Measurements from ENCODE around the gene C1orf210. TPM values are rescaled to one million over a fixed set of nuclear protein-coding genes. Genes with fewer than 3 reads are reported as not detected.

Gene C1orf210
- total and polyA plus RNA-seq, 2 of the 13 experiments (the other 11 are each of a cell fraction or from before 2014, with no cell fraction given) = 0.49 to 5.1 TPM

DNA sequence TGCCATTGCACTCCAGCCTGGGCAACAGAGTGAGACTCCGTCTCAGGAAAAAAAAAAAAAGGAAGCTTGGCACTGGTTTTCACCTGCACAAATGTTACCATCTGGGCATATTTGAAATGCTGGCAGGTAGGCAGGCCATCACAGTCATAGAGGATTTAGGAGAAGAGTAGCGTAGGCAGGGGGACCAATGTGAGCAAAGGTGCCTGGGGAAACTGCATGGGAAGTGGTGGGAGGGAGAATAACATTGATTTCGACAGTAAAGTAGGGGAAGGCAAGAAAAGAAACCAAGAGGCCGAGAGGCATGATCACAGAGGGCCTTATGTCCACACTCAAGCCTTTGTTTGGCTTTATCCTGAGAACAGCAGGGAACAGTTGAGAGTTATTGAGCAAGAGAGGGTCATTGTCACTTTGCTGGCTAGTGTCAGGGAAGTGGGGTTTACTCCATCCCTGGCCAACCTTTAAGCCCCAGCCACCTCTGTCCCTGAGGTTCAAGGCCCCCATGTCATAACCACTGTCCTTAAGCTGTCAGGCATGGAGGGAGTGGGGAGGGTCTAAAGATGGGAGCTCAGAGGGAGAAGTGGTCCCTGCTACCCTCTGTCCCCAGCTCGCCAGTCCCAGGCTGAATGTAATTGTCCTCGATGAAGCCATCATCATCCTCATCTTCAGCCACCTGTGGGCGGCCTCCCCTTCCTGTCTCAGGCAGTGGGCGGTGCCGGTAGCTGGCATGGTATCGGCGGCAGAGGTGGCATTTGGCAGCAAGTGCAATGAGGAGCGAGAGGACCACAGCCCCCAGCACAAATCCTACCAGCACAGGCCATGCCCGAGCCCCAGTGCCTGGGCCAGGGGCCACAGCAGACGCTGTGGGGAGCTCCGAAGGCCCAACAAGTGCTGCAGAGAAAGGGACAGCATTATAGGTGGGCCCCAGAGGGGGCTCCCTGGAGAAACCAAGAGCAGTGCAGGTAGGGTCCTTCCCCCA lies 2.9 kb downstream of the C1orf210 start (continued):
- TF ChIP-seq, protein P1, sequence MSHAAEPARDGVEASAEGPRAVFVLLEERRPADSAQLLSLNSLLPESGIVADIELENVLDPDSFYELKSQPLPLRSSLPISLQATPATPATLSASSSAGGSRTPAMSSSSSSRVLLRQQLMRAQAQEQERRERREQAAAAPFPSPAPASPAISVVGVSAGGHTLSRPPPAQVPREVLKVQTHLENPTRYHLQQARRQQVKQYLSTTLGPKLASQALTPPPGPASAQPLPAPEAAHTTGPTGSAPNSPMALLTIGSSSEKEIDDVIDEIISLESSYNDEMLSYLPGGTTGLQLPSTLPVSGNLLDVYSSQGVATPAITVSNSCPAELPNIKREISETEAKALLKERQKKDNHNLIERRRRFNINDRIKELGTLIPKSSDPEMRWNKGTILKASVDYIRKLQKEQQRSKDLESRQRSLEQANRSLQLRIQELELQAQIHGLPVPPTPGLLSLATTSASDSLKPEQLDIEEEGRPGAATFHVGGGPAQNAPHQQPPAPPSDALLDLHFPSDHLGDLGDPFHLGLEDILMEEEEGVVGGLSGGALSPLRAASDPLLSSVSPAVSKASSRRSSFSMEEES (CRISPR knock-in tag; IDR thresholded peaks at IDR 0.05) = 0 out of 2 replicates have a peak, but pooled peaks have one; percentile 18
- TF ChIP-seq, protein P2, sequence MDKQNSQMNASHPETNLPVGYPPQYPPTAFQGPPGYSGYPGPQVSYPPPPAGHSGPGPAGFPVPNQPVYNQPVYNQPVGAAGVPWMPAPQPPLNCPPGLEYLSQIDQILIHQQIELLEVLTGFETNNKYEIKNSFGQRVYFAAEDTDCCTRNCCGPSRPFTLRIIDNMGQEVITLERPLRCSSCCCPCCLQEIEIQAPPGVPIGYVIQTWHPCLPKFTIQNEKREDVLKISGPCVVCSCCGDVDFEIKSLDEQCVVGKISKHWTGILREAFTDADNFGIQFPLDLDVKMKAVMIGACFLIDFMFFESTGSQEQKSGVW (CRISPR knock-in tag; IDR thresholded peaks at IDR 0.05; ENCODE audit: borderline replicate concordance) = no peak
- TF ChIP-seq DPF2 (CRISPR knock-in tag; IDR thresholded peaks at IDR 0.05; ENCODE audit: borderline replicate concordance, low read depth) (peak; percentile 48; the same call in 1 of the 2 replicates), REPIN1 (CRISPR knock-in tag; IDR thresholded peaks at IDR 0.05; ENCODE audit: borderline replicate concordance, low read depth) (peak; percentile 53; the same call in 1 of the 2 replicates), MED8 (CRISPR knock-in tag; IDR thresholded peaks at IDR 0.05; ENCODE audit: insufficient replicate concordance) (peak; percentile 24), ZNF737 (CRISPR knock-in tag; IDR thresholded peaks at IDR 0.05; ENCODE audit: borderline replicate concordance) (no peak), SRF (IDR thresholded peaks at IDR 0.05; ENCODE audit: low read depth, low read length) (no peak), ZNF34 (CRISPR knock-in tag; IDR thresholded peaks at IDR 0.05; ENCODE audit: borderline replicate concordance) (no peak), ZNF713 (CRISPR knock-in tag; IDR thresholded peaks at IDR 0.05) (no peak), ZBTB3 (CRISPR knock-in tag; IDR thresholded peaks at IDR 0.05; ENCODE audit: borderline replicate concordance, low read depth) (no peak), ZNF263 (CRISPR knock-in tag; IDR thresholded peaks at IDR 0.05) (peak; percentile 20; the same call in 1 of the 2 replicates), KLF9 (CRISPR knock-in tag; IDR thresholded peaks at IDR 0.05; ENCODE audit: low read depth) (no peak), MYC (CRISPR knock-in tag; IDR thresholded peaks at IDR 0.05; ENCODE audit: borderline replicate concordance) (no peak), SIX4 (CRISPR knock-in tag; IDR thresholded peaks at IDR 0.05) (peak; percentile 52; the same call in 1 of the 2 replicates), ARHGAP35 (CRISPR knock-in tag; IDR thresholded peaks at IDR 0.05; ENCODE audit: borderline replicate concordance) (no peak)
- TF ChIP-seq, protein P3, sequence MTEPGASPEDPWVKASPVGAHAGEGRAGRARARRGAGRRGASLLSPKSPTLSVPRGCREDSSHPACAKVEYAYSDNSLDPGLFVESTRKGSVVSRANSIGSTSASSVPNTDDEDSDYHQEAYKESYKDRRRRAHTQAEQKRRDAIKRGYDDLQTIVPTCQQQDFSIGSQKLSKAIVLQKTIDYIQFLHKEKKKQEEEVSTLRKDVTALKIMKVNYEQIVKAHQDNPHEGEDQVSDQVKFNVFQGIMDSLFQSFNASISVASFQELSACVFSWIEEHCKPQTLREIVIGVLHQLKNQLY (CRISPR knock-in tag; IDR thresholded peaks at IDR 0.05) = peak; percentile 61; the same call in 1 of the 2 replicates
- TF ChIP-seq, protein P4, sequence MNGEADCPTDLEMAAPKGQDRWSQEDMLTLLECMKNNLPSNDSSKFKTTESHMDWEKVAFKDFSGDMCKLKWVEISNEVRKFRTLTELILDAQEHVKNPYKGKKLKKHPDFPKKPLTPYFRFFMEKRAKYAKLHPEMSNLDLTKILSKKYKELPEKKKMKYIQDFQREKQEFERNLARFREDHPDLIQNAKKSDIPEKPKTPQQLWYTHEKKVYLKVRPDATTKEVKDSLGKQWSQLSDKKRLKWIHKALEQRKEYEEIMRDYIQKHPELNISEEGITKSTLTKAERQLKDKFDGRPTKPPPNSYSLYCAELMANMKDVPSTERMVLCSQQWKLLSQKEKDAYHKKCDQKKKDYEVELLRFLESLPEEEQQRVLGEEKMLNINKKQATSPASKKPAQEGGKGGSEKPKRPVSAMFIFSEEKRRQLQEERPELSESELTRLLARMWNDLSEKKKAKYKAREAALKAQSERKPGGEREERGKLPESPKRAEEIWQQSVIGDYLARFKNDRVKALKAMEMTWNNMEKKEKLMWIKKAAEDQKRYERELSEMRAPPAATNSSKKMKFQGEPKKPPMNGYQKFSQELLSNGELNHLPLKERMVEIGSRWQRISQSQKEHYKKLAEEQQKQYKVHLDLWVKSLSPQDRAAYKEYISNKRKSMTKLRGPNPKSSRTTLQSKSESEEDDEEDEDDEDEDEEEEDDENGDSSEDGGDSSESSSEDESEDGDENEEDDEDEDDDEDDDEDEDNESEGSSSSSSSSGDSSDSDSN (CRISPR knock-in tag; IDR thresholded peaks at IDR 0.05) = peak; percentile 42; the same call in 1 of the 2 replicates
- TF ChIP-seq, protein P5, sequence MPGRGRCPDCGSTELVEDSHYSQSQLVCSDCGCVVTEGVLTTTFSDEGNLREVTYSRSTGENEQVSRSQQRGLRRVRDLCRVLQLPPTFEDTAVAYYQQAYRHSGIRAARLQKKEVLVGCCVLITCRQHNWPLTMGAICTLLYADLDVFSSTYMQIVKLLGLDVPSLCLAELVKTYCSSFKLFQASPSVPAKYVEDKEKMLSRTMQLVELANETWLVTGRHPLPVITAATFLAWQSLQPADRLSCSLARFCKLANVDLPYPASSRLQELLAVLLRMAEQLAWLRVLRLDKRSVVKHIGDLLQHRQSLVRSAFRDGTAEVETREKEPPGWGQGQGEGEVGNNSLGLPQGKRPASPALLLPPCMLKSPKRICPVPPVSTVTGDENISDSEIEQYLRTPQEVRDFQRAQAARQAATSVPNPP (CRISPR knock-in tag; IDR thresholded peaks at IDR 0.05) = no peak
- TF ChIP-seq, protein P6, sequence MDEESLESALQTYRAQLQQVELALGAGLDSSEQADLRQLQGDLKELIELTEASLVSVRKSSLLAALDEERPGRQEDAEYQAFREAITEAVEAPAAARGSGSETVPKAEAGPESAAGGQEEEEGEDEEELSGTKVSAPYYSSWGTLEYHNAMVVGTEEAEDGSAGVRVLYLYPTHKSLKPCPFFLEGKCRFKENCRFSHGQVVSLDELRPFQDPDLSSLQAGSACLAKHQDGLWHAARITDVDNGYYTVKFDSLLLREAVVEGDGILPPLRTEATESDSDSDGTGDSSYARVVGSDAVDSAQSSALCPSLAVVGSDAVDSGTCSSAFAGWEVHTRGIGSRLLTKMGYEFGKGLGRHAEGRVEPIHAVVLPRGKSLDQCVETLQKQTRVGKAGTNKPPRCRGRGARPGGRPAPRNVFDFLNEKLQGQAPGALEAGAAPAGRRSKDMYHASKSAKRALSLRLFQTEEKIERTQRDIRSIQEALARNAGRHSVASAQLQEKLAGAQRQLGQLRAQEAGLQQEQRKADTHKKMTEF (CRISPR knock-in tag; IDR thresholded peaks at IDR 0.05) = peak; percentile 57; the same call in 1 of the 2 replicates
